Smooth muscle cell (in vitro differentiated cells): Measurements from ENCODE around the gene TSPAN16. TPM values are rescaled to one million over a fixed set of nuclear protein-coding genes. Genes with fewer than 3 reads are reported as not detected.

Experiments
- DNase-seq: peaks from one replicate; lab custom pipeline; 2025; ENCODE audit not compliant: unreplicated experiment; lab: John Stamatoyannopoulos, UW
- H2AFZ ChIP-seq: fragments of 200-600 bp; sonication (generic); 2 replicates; pipeline ENCODE4 v1.6.0; 2016; ENCODE audit warnings: antibody characterized with exemption, low read depth, mild to moderate bottlenecking
- H3F3A ChIP-seq: fragments of 200-600 bp; sonication (generic); 2 replicates; pipeline ENCODE4 v1.6.0; 2017; ENCODE audit warnings: antibody characterized with exemption, low read depth
- H3K27ac ChIP-seq: fragments of 200-600 bp; sonication (generic); 2 replicates; pipeline ENCODE4 v1.5.1; 2016; ENCODE audit warnings: low read depth, mild to moderate bottlenecking
- H3K27me3 ChIP-seq: fragments of 200-600 bp; sonication (generic); 2 replicates; pipeline ENCODE4 v1.6.1; 2016; ENCODE audit warnings: low read depth, mild to moderate bottlenecking
- H3K36me3 ChIP-seq: fragments of 200-600 bp; sonication (generic); 2 replicates; pipeline ENCODE4 v1.5.1; 2016; ENCODE audit warnings: low read depth
- H3K4me1 ChIP-seq: fragments of 200-600 bp; sonication (generic); 2 replicates; pipeline ENCODE4 v1.5.1; 2016; ENCODE audit warnings: low read depth
- H3K4me2 ChIP-seq: fragments of 200-600 bp; sonication (generic); 2 replicates; pipeline ENCODE4 v1.6.0; 2016; ENCODE audit warnings: mild to moderate bottlenecking
- H3K4me3 ChIP-seq: fragments of 200-600 bp; sonication (generic); 2 replicates; pipeline ENCODE4 v1.5.1; 2016; ENCODE audit warnings: mild to moderate bottlenecking
- H3K79me2 ChIP-seq: fragments of 200-600 bp; sonication (generic); 2 replicates; pipeline ENCODE4 v1.6.0; 2016; ENCODE audit warnings: low read depth, mild to moderate bottlenecking
- H3K9ac ChIP-seq: fragments of 200-600 bp; sonication (generic); 2 replicates; pipeline ENCODE4 v1.6.0; 2016; ENCODE audit warnings: low read depth
- H3K9me3 ChIP-seq: fragments of 200-600 bp; sonication (generic); replicated peaks from 2 replicates; pipeline ENCODE4 v1.5.1; 2016; ENCODE audit warnings: low read depth
- H4K20me1 ChIP-seq: fragments of 200-600 bp; sonication (generic); 2 replicates; pipeline ENCODE4 v1.6.0; 2016; ENCODE audit warnings: low read depth
- WGBS: methylation state at CpG from one replicate; pipeline ENCODE4 v1.1.7; 2016; ENCODE audit warnings: low lambda C conversion rate; 5-methylcytosine and 5-hydroxymethylcytosine counted together
- polyA plus RNA-seq: library from polyadenylated mRNA; unstranded; fragments of >200 nt; fragmentation: Nextera tagmentation; extraction: Ambion mirVana; gene quantifications from 2 replicates; pipeline ENCODE4 v1.2.1, GENCODE V29; 2016
- total RNA-seq: library from RNA; depleted of rRNA; stranded (reverse); fragments of >200 nt; gene quantifications from 2 replicates; pipeline ENCODE4 v1.2.3, GENCODE V29; 2014
- TF ChIP-seq, protein P1 (sequence below): fragments of 200-600 bp; sonication (generic); IDR thresholded peaks from 2 replicates; pipeline ENCODE4 v1.5.1; 2017; ENCODE audit warnings: borderline replicate concordance, mild to moderate bottlenecking, antibody characterized with exemption; ENCODE audit not compliant: insufficient read depth, poor library complexity, severe bottlenecking

Gene TSPAN16
- total and polyA plus RNA-seq, 2 experiments from 2014 or later = not detected

- H3K9me3 ChIP-seq = no peaks in the 10 kb centered on the region
- H3K27me3 ChIP-seq = no peaks in the 10 kb centered on the region
- peak overlapping the region; percentile 94 for H2AFZ ChIP-seq
- no peaks in the 10 kb centered on the region for H4K20me1 ChIP-seq
- H3K4me2 ChIP-seq = peak overlapping the region; percentile 97
- H3K4me3 ChIP-seq = peak overlapping the region; percentile 95
- WGBS = 20% methylated on average over 13 of the region's 18 CpGs
- TF ChIP-seq, protein P1, sequence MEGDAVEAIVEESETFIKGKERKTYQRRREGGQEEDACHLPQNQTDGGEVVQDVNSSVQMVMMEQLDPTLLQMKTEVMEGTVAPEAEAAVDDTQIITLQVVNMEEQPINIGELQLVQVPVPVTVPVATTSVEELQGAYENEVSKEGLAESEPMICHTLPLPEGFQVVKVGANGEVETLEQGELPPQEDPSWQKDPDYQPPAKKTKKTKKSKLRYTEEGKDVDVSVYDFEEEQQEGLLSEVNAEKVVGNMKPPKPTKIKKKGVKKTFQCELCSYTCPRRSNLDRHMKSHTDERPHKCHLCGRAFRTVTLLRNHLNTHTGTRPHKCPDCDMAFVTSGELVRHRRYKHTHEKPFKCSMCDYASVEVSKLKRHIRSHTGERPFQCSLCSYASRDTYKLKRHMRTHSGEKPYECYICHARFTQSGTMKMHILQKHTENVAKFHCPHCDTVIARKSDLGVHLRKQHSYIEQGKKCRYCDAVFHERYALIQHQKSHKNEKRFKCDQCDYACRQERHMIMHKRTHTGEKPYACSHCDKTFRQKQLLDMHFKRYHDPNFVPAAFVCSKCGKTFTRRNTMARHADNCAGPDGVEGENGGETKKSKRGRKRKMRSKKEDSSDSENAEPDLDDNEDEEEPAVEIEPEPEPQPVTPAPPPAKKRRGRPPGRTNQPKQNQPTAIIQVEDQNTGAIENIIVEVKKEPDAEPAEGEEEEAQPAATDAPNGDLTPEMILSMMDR = no peak
- no peak for DNase-seq
- peak overlapping the region; percentile 73 for H3K9ac ChIP-seq
- no peaks in the 10 kb centered on the region for H3F3A ChIP-seq
- H3K27ac ChIP-seq = no peak overlapping the region
- H3K79me2 ChIP-seq = peaks cover 10% of the 10 kb centered on the region
- no peaks in the 10 kb centered on the region for H3K36me3 ChIP-seq
- H3K4me1 ChIP-seq = no peaks in the 10 kb centered on the region
Observed at GRCh38 chr19:11261431-11261970, 34.5 kb upstream of the TSPAN16 start.

- H3K4me1 ChIP-seq = no peaks in the 10 kb centered on the region
- no peaks in the 10 kb centered on the region for H4K20me1 ChIP-seq
- H3K4me3 ChIP-seq = peak within 1 kb of the TSS; percentile 95
- TF ChIP-seq, protein P1 = peak; percentile 38
- H3K27ac ChIP-seq = no peak within 1 kb of the TSS
- peaks cover 10% of the 10 kb centered on the region for H3K79me2 ChIP-seq
- peak within 1 kb of the TSS; percentile 94 for H2AFZ ChIP-seq
- H3K9ac ChIP-seq = peak within 1 kb of the TSS; percentile 73
- WGBS = 9% methylated on average over 7 of the region's 91 CpGs
- no peaks in the 10 kb centered on the region for H3K9me3 ChIP-seq
- H3K36me3 ChIP-seq = no peaks in the 10 kb centered on the region
- H3K27me3 ChIP-seq = no peaks in the 10 kb centered on the region
- DNase-seq = no peak
- no peaks in the 10 kb centered on the region for H3F3A ChIP-seq
- H3K4me2 ChIP-seq = peak within 1 kb of the TSS; percentile 97
Observed at GRCh38 chr19:11261971-11262839, 33.8 kb upstream of the TSPAN16 start, which contains the start of gene DOCK6. TSS of gene DOCK6 (minus strand) at chr19:11262524. CDS start at chr19:11262440, 84 bp downstream.

DNA sequence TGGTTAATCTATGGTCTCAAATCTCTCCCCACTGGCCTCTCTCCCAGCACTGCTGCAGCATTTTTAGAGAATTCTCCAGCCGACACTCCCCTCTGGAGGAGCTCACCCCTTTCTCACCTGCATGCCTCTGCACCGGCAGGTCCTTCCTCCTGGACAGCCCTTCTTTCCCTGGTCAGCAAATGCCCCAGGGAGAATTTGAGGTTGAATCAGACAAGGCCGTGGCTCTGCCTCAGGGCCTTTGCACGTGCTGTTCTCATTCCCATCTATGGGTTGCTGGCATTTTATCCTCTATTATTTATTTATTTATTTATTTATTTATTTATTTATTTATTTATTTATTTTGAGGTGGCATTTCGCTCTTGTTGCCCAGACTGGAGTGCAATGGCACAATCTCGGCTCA lies 32.2 kb upstream of the TSPAN16 start:
- TF ChIP-seq, protein P1 = no peak

More for the DNA sequence above, 32.2 kb upstream of the TSPAN16 start:
- 91% methylated on average over 6 of the region's 6 CpGs for WGBS
- Histone ChIP-seq H3F3A (no peaks in the 10 kb centered on the region), H3K36me3 (no peaks in the 10 kb centered on the region), H3K4me3 (no peak overlapping the region), H4K20me1 (no peaks in the 10 kb centered on the region), H2AFZ (no peak overlapping the region), H3K9me3 (no peaks in the 10 kb centered on the region), H3K4me1 (no peaks in the 10 kb centered on the region), H3K27ac (no peak overlapping the region), H3K27me3 (no peaks in the 10 kb centered on the region), H3K4me2 (no peak overlapping the region), H3K79me2 (peaks cover 10% of the 10 kb centered on the region), H3K9ac (no peak overlapping the region)
- no peak for DNase-seq
